Upper lobe of left lung (tissue), 6 donors: ENCODE data around the gene EXOC8. TPM values are rescaled to one million over a fixed set of nuclear protein-coding genes. Genes with fewer than 3 reads are reported as not detected.

Experiments used
- ATAC-seq, 2 donors: fragments of 200-7000 bp; cut with Tn5 transposase; one replicate each; pipeline ENCODE4 v1.9.1; 2022; ENCODE audit warnings: mild to moderate bottlenecking in 2 of 2, moderate library complexity in 2 of 2; ENCODE audit not compliant: low FRiP score in 2 of 2
- DNase-seq, 2 donors: peaks; one replicate each; pipeline ENCODE4 v3.0.0-alpha.2; 2019 to 2020
- H3K27ac ChIP-seq, 4 donors: fragments of 200-600 bp; sonication (generic); one replicate each; pipeline ENCODE4 v1.5.1; 2016 to 2019
- H3K27me3 ChIP-seq, 4 donors: fragments of 200-600 bp; sonication (generic); one replicate each; pipeline ENCODE4 v1.5.1; 2017 to 2019
- H3K36me3 ChIP-seq, 4 donors: fragments of 200-600 bp; sonication (generic); one replicate each; pipeline ENCODE4 v1.5.1; 2016 to 2019
- H3K4me1 ChIP-seq, 4 donors: fragments of 200-600 bp; sonication (generic); one replicate each; pipeline ENCODE4 v1.5.1; 2018 to 2019
- H3K4me3 ChIP-seq, 4 donors: fragments of 200-600 bp; sonication (generic); one replicate each; pipeline ENCODE4 v1.5.1; 2017 to 2019; ENCODE audit warnings: mild to moderate bottlenecking in 2 of 4, moderate library complexity in 1 of 4
- H3K9me3 ChIP-seq, 4 donors: fragments of 200-600 bp; sonication (generic); one replicate each; pipeline ENCODE4 v1.5.1; 2018 to 2019
- CTCF ChIP-seq, 6 experiments: fragments of 450-650 bp in 4 of 6; fragments of 200-600 bp in 2 of 6; sonication (generic) in 2 of 6; IDR thresholded peaks; one replicate each; pipeline ENCODE4 v1.5.1; 2016 to 2019; ENCODE audit warnings: antibody characterized with exemption in 6 of 6
- EP300 ChIP-seq, 4 donors: sonication (generic); formaldehyde crosslinking; IDR thresholded peaks; one replicate each; pipeline ENCODE4 v1.5.1; 2017; ENCODE audit warnings: antibody characterized with exemption in 4 of 4, control low read depth in 2 of 4
- POLR2A ChIP-seq, 4 donors: fragments of 450-650 bp; IDR thresholded peaks; one replicate each; pipeline ENCODE4 v1.5.1; 2016 to 2017; ENCODE audit warnings: antibody characterized with exemption in 4 of 4, mild to moderate bottlenecking in 2 of 4
- POLR2AphosphoS5 ChIP-seq, 2 donors: sonication (generic); formaldehyde crosslinking; IDR thresholded peaks; one replicate each; pipeline ENCODE4 v1.5.1; 2017; ENCODE audit warnings: antibody characterized with exemption in 2 of 2
- WGBS, 2 donors: methylation state at CpG; one replicate each; pipeline ENCODE4 v1.1.5; 2017 to 2018; 5-methylcytosine and 5-hydroxymethylcytosine counted together
- total RNA-seq, 6 donors: library from RNA; depleted of rRNA in 4 of 6; stranded (reverse); fragments of >200 nt in 4 of 6; gene quantifications; one replicate each; pipeline versions ENCODE4 v1.1.0 to v1.2.1, GENCODE V29; 2016 to 2021
- donor health status: DM: no; HTN: no; CAD: no; lungs with moderate emphysema.
- donor health status: DM: no; HTN: yes; CAD: no; lungs with severe emphysema.

EXOC8 gene
- total RNA-seq, 6 donors from 2014 or later, result 16.3 to 24.7 (median 17.5) TPM

GRCh38 chr1:231374394-231374793 lies 36.7 kb upstream of the EXOC8 start:
- no peak overlapping the region for H3K27ac ChIP-seq
- no peak for ATAC-seq
- no peaks in the 10 kb centered on the region for H3K27me3 ChIP-seq
- 88 to 93% methylated on average over 4 of the region's 4 CpGs for WGBS, 2 donors
- peaks cover 0 to 3% (median 2%) of the 10 kb centered on the region in 4 donors for H3K4me1 ChIP-seq
- no peak for DNase-seq
- H3K36me3 ChIP-seq, result peaks cover 0 to 4% (median 2%) of the 10 kb centered on the region in 4 donors
- no peak for TF ChIP-seq POLR2AphosphoS5 (IDR thresholded peaks at IDR 0.05)
- no peak for TF ChIP-seq POLR2A (IDR thresholded peaks at IDR 0.05)
- TF ChIP-seq CTCF (IDR thresholded peaks at IDR 0.05), result no peak
- no peak for TF ChIP-seq EP300 (IDR thresholded peaks at IDR 0.05)
- H3K4me3 ChIP-seq, result no peak overlapping the region
- no peaks in the 10 kb centered on the region for H3K9me3 ChIP-seq

DNA sequence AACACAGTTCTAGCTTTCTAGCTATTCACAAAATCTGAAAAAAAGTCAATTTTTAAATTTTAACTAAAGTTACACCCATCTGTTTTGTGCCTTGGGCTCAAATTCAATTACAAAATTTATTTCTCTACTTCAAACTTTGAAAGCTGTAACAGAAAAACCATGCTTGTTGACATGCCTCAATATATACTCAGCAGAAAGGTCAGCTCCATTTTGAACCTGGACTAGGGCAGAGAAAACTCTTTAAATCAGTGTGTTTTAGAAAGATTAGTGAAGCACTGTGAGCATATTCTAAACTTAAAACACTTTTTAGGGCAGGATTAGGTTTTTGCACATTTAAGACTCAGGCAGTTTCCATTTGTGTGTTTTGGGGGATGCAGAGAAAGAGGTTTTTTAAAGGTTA lies 34.8 kb upstream of the EXOC8 start:
- peaks cover 0 to 18% (median 12%) of the 10 kb centered on the region in 4 donors for H3K36me3 ChIP-seq
- no peaks in the 10 kb centered on the region for H3K9me3 ChIP-seq
- TF ChIP-seq POLR2AphosphoS5 (IDR thresholded peaks at IDR 0.05) (no peak), POLR2A (IDR thresholded peaks at IDR 0.05) (no peak), EP300 (IDR thresholded peaks at IDR 0.05) (no peak), CTCF (IDR thresholded peaks at IDR 0.05) (no peak)
- peaks cover 0 to 3% (median 0%) of the 10 kb centered on the region in 4 donors for H3K4me1 ChIP-seq
- H3K27me3 ChIP-seq, result no peaks in the 10 kb centered on the region
- no peak overlapping the region for H3K4me3 ChIP-seq
- H3K27ac ChIP-seq, result no peak overlapping the region
- ATAC-seq, result no peak
- no peak for DNase-seq

DNA sequence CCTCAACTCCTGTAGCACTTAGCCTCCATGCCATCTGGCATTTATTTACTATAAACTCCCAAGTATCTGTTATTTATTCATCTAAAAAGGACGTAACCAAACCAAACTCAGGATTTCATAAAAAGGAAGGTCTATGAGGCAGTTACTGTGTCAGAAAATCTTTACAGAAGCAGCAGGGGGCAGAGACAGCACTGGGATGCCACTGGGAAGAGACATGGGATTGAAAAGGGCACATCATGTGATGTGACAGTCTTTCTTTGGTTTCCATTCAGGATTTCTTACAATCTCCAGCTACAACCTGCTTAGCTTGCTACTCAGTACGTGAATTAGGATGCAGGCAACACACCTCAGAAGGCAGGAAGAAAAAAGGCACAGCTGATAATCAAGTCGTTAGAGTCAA lies 31.6 kb upstream of the EXOC8 start:
- no peak for ATAC-seq
- no peaks in the 10 kb centered on the region for H3K27me3 ChIP-seq
- TF ChIP-seq CTCF (IDR thresholded peaks at IDR 0.05) (no peak), POLR2AphosphoS5 (IDR thresholded peaks at IDR 0.05) (no peak), EP300 (IDR thresholded peaks at IDR 0.05) (no peak), POLR2A (IDR thresholded peaks at IDR 0.05) (no peak)
- no peaks in the 10 kb centered on the region for H3K9me3 ChIP-seq
- H3K4me1 ChIP-seq, result no peaks in the 10 kb centered on the region
- H3K36me3 ChIP-seq, result peaks cover 0 to 34% (median 12%) of the 10 kb centered on the region in 4 donors
- WGBS, 2 donors, result 80 to 86% methylated on average over 3 of the region's 3 CpGs
- H3K4me3 ChIP-seq, result no peak overlapping the region
- no peak for DNase-seq
- no peak overlapping the region for H3K27ac ChIP-seq

GRCh38 chr1:231364192-231364591 lies 26.5 kb upstream of the EXOC8 start:
- Histone ChIP-seq H3K36me3 (peaks cover 0 to 28% (median 9%) of the 10 kb centered on the region in 4 donors), H3K4me3 (no peak overlapping the region), H3K27me3 (no peaks in the 10 kb centered on the region), H3K27ac (no peak overlapping the region), H3K9me3 (no peaks in the 10 kb centered on the region), H3K4me1 (peaks cover 0 to 6% (median 0%) of the 10 kb centered on the region in 4 donors)
- TF ChIP-seq CTCF (IDR thresholded peaks at IDR 0.05), result no peak
- TF ChIP-seq POLR2A (IDR thresholded peaks at IDR 0.05), result no peak
- TF ChIP-seq EP300 (IDR thresholded peaks at IDR 0.05), result no peak
- TF ChIP-seq POLR2AphosphoS5 (IDR thresholded peaks at IDR 0.05), result no peak
- 78% methylated on average over 5 of the region's 5 CpGs for WGBS, 2 donors
- DNase-seq, result no peak
- ATAC-seq, result no peak

GRCh38 chr1:231363624-231364023 lies 26.0 kb upstream of the EXOC8 start:
- Histone ChIP-seq H3K9me3 (no peaks in the 10 kb centered on the region), H3K27ac (no peak overlapping the region), H3K36me3 (peaks cover 0 to 28% (median 6%) of the 10 kb centered on the region in 4 donors), H3K27me3 (no peaks in the 10 kb centered on the region), H3K4me1 (peaks cover 0 to 6% (median 0%) of the 10 kb centered on the region in 4 donors), H3K4me3 (no peak overlapping the region)
- no peak for DNase-seq
- TF ChIP-seq EP300 (IDR thresholded peaks at IDR 0.05), result no peak
- no peak for TF ChIP-seq CTCF (IDR thresholded peaks at IDR 0.05)
- TF ChIP-seq POLR2AphosphoS5 (IDR thresholded peaks at IDR 0.05), result no peak
- no peak for TF ChIP-seq POLR2A (IDR thresholded peaks at IDR 0.05)
- ATAC-seq, result no peak
- WGBS, 2 donors, result 58 to 74% methylated on average over 1 of the region's 1 CpG
